ENCODE results near the gene DOC2A.

DOC2A gene

GRCh38 chr16:30006659-30007377, 4.0 kb downstream of the DOC2A start:
- H3K4me3 ChIP-seq (ENCODE audit: low read depth in 1 of 5, low read length in 5 of 5): no peak overlapping the region
- H3K36me3 ChIP-seq (ENCODE audit: control insufficient read depth in 5 of 5, insufficient read depth in 5 of 5, low read length in 5 of 5): peaks cover 0 to 22% (median 18%) of the 10 kb centered on the region in 5 donors
- H3K27me3 ChIP-seq (ENCODE audit: control insufficient read depth in 5 of 5, insufficient read depth in 4 of 5, low read length in 5 of 5): peaks cover 21 to 32% (median 30%) of the 10 kb centered on the region in 5 donors
- no peaks in the 10 kb centered on the region for H3K9me3 ChIP-seq (ENCODE audit: control insufficient read depth in 5 of 5, low read length in 5 of 5)
- peaks cover 0 to 25% (median 14%) of the 10 kb centered on the region in 5 donors for H3K4me1 ChIP-seq (ENCODE audit: control insufficient read depth in 5 of 5, insufficient read depth in 5 of 5, low read length in 5 of 5)
- H3K9ac ChIP-seq (ENCODE audit: low read length in 5 of 5): no peak overlapping the region
- no peak overlapping the region for H3K27ac ChIP-seq (ENCODE audit: low read depth, low read length)

- no peak overlapping the region for H3K4me3 ChIP-seq (ENCODE audit: low read depth in 1 of 5, low read length in 5 of 5)
- H3K9ac ChIP-seq (ENCODE audit: low read length in 5 of 5): no peak overlapping the region
- H3K27ac ChIP-seq (ENCODE audit: low read depth, low read length): no peak overlapping the region
- H3K4me1 ChIP-seq (ENCODE audit: control insufficient read depth in 5 of 5, insufficient read depth in 5 of 5, low read length in 5 of 5): peaks cover 0 to 22% (median 12%) of the 10 kb centered on the region in 5 donors
- peaks cover 18 to 29% (median 26%) of the 10 kb centered on the region in 5 donors for H3K27me3 ChIP-seq (ENCODE audit: control insufficient read depth in 5 of 5, insufficient read depth in 4 of 5, low read length in 5 of 5)
- H3K36me3 ChIP-seq (ENCODE audit: control insufficient read depth in 5 of 5, insufficient read depth in 5 of 5, low read length in 5 of 5): peaks cover 0 to 28% (median 20%) of the 10 kb centered on the region in 5 donors
- no peaks in the 10 kb centered on the region for H3K9me3 ChIP-seq (ENCODE audit: control insufficient read depth in 5 of 5, low read length in 5 of 5)
These were observed 4.7 kb downstream of the DOC2A start for GRCh38 chr16:30006095-30006473.

GRCh38 chr16:30005341-30006094, 5.3 kb downstream of the DOC2A start:
- no peak overlapping the region for H3K9ac ChIP-seq (ENCODE audit: low read length in 5 of 5)
- H3K27ac ChIP-seq (ENCODE audit: low read depth, low read length): no peak overlapping the region
- peaks cover 17 to 26% (median 24%) of the 10 kb centered on the region in 5 donors for H3K27me3 ChIP-seq (ENCODE audit: control insufficient read depth in 5 of 5, insufficient read depth in 4 of 5, low read length in 5 of 5)
- peaks cover 0 to 33% (median 25%) of the 10 kb centered on the region in 5 donors for H3K36me3 ChIP-seq (ENCODE audit: control insufficient read depth in 5 of 5, insufficient read depth in 5 of 5, low read length in 5 of 5)
- peak overlapping the region in 2 of 5 donors; percentile 21 to 39 for H3K4me3 ChIP-seq (ENCODE audit: low read depth in 1 of 5, low read length in 5 of 5)
- H3K9me3 ChIP-seq (ENCODE audit: control insufficient read depth in 5 of 5, low read length in 5 of 5): no peaks in the 10 kb centered on the region
- peaks cover 0 to 18% (median 8%) of the 10 kb centered on the region in 5 donors for H3K4me1 ChIP-seq (ENCODE audit: control insufficient read depth in 5 of 5, insufficient read depth in 5 of 5, low read length in 5 of 5)

GRCh38 chr16:30004811-30005242, 6.0 kb downstream of the DOC2A start:
- peaks cover 0 to 40% (median 30%) of the 10 kb centered on the region in 5 donors for H3K36me3 ChIP-seq (ENCODE audit: control insufficient read depth in 5 of 5, insufficient read depth in 5 of 5, low read length in 5 of 5)
- H3K27me3 ChIP-seq (ENCODE audit: control insufficient read depth in 5 of 5, insufficient read depth in 4 of 5, low read length in 5 of 5): peaks cover 10 to 19% (median 17%) of the 10 kb centered on the region in 5 donors
- H3K27ac ChIP-seq (ENCODE audit: low read depth, low read length): no peak overlapping the region
- H3K4me3 ChIP-seq (ENCODE audit: low read depth in 1 of 5, low read length in 5 of 5): no peak overlapping the region
- H3K4me1 ChIP-seq (ENCODE audit: control insufficient read depth in 5 of 5, insufficient read depth in 5 of 5, low read length in 5 of 5): peaks cover 0 to 15% (median 4%) of the 10 kb centered on the region in 5 donors
- no peak overlapping the region for H3K9ac ChIP-seq (ENCODE audit: low read length in 5 of 5)
- H3K9me3 ChIP-seq (ENCODE audit: control insufficient read depth in 5 of 5, low read length in 5 of 5): no peaks in the 10 kb centered on the region

- no peaks in the 10 kb centered on the region for H3K9me3 ChIP-seq (ENCODE audit: control insufficient read depth in 5 of 5, low read length in 5 of 5)
- H3K4me3 ChIP-seq (ENCODE audit: low read depth in 1 of 5, low read length in 5 of 5): no peak overlapping the region
- H3K27me3 ChIP-seq (ENCODE audit: control insufficient read depth in 5 of 5, insufficient read depth in 4 of 5, low read length in 5 of 5): peaks cover 6 to 15% (median 13%) of the 10 kb centered on the region in 5 donors
- H3K9ac ChIP-seq (ENCODE audit: low read length in 5 of 5): no peak overlapping the region
- peaks cover 0 to 15% (median 4%) of the 10 kb centered on the region in 5 donors for H3K4me1 ChIP-seq (ENCODE audit: control insufficient read depth in 5 of 5, insufficient read depth in 5 of 5, low read length in 5 of 5)
- peaks cover 0 to 44% (median 31%) of the 10 kb centered on the region in 5 donors for H3K36me3 ChIP-seq (ENCODE audit: control insufficient read depth in 5 of 5, insufficient read depth in 5 of 5, low read length in 5 of 5)
- H3K27ac ChIP-seq (ENCODE audit: low read depth, low read length): no peak overlapping the region
These were observed 6.4 kb downstream of the DOC2A start for GRCh38 chr16:30004424-30004776.

- Histone ChIP-seq H3K27ac (ENCODE audit: low read depth, low read length) (no peak overlapping the region), H3K9me3 (ENCODE audit: control insufficient read depth in 5 of 5, low read length in 5 of 5) (no peaks in the 10 kb centered on the region), H3K4me3 (ENCODE audit: low read depth in 1 of 5, low read length in 5 of 5) (no peak overlapping the region), H3K36me3 (ENCODE audit: control insufficient read depth in 5 of 5, insufficient read depth in 5 of 5, low read length in 5 of 5) (peaks cover 0 to 49% (median 33%) of the 10 kb centered on the region in 5 donors), H3K4me1 (ENCODE audit: control insufficient read depth in 5 of 5, insufficient read depth in 5 of 5, low read length in 5 of 5) (peaks cover 0 to 15% (median 4%) of the 10 kb centered on the region in 5 donors), H3K27me3 (ENCODE audit: control insufficient read depth in 5 of 5, insufficient read depth in 4 of 5, low read length in 5 of 5) (peaks cover 3 to 10% (median 8%) of the 10 kb centered on the region in 5 donors), H3K9ac (ENCODE audit: low read length in 5 of 5) (no peak overlapping the region)
These were observed 7.0 kb downstream of the DOC2A start for GRCh38 chr16:30003670-30004423.

GRCh38 chr16:30002614-30003346, 8.0 kb downstream of the DOC2A start:
- Histone ChIP-seq H3K4me3 (ENCODE audit: low read depth in 1 of 5, low read length in 5 of 5) (no peak overlapping the region), H3K4me1 (ENCODE audit: control insufficient read depth in 5 of 5, insufficient read depth in 5 of 5, low read length in 5 of 5) (peaks cover 0 to 15% (median 4%) of the 10 kb centered on the region in 5 donors), H3K36me3 (ENCODE audit: control insufficient read depth in 5 of 5, insufficient read depth in 5 of 5, low read length in 5 of 5) (peaks cover 0 to 51% (median 33%) of the 10 kb centered on the region in 5 donors), H3K27me3 (ENCODE audit: control insufficient read depth in 5 of 5, insufficient read depth in 4 of 5, low read length in 5 of 5) (peaks cover 2 to 6% (median 4%) of the 10 kb centered on the region in 5 donors), H3K27ac (ENCODE audit: low read depth, low read length) (no peak overlapping the region), H3K9me3 (ENCODE audit: control insufficient read depth in 5 of 5, low read length in 5 of 5) (no peaks in the 10 kb centered on the region), H3K9ac (ENCODE audit: low read length in 5 of 5) (no peak overlapping the region)

GRCh38 chr16:30000735-30001631, 9.8 kb downstream of the DOC2A start:
- peaks cover 0 to 55% (median 33%) of the 10 kb centered on the region in 5 donors for H3K36me3 ChIP-seq (ENCODE audit: control insufficient read depth in 5 of 5, insufficient read depth in 5 of 5, low read length in 5 of 5)
- H3K9me3 ChIP-seq (ENCODE audit: control insufficient read depth in 5 of 5, low read length in 5 of 5): no peaks in the 10 kb centered on the region
- no peak overlapping the region for H3K27ac ChIP-seq (ENCODE audit: low read depth, low read length)

More at GRCh38 chr16:30000735-30001631, 9.8 kb downstream of the DOC2A start:
- Histone ChIP-seq H3K4me3 (ENCODE audit: low read depth in 1 of 5, low read length in 5 of 5) (no peak overlapping the region), H3K27me3 (ENCODE audit: control insufficient read depth in 5 of 5, insufficient read depth in 4 of 5, low read length in 5 of 5) (no peaks in the 10 kb centered on the region), H3K4me1 (ENCODE audit: control insufficient read depth in 5 of 5, insufficient read depth in 5 of 5, low read length in 5 of 5) (peaks cover 5 to 25% (median 14%) of the 10 kb centered on the region in 5 donors), H3K9ac (ENCODE audit: low read length in 5 of 5) (no peak overlapping the region)
